GM18517 (cell line): ENCODE data around the gene MUC4.
"Not testable (repeated sequence)": the region's sequence is repeated elsewhere in the genome, so short reads cannot be mapped to it uniquely, and the experiment has no call there.

Experiments used
- ATAC-seq: cut with Tn5 transposase; IDR thresholded peaks from one replicate; pipeline ENCODE4 v1.9.1; 2021; ENCODE audit warnings: mild to moderate bottlenecking, moderate library complexity; ENCODE audit not compliant: unreplicated experiment

MUC4 gene

GRCh38 chr3:195748661-195749060 is 63.1 kb downstream of the MUC4 start:
- no peak for ATAC-seq

DNA sequence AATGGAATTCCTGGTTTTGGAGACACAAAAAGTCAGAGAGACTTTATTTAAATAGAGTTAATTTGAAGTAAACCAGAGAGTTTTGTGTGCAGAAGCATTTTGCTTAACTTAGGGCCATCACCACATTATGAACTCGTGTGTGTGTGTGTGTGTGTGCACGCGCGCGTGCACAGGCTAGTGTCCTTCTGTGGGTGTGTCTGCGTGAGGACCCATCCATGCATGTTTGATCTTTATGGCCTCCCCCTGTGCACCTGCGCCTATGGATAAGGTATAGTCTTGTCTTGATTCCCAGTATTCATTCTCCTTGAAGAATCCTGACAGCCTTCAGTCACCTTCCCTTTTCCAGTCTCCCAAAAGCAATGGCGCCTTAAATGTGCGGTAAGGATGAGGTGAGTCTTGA is 65.0 kb downstream of the MUC4 start:
- no peak for ATAC-seq

DNA sequence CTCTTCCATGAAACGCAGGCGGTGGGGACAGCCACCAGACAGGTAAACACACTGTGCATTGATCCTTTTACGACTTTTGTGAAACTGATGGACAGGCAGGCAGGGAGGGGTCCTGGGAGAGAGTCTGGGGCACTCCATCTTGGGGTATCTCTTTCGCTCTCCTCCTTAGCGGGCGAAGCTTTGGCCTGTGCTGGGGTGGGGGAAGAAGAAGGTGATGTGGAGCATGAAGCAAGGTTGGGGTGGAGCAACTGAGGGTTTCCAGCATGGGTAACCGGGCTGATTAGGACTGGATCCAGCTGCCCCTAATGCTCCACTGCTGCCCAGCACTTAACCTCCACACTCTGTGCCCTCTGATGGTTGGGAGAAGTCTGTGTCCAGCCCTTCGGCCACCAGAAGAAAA is 65.4 kb downstream of the MUC4 start:
- ATAC-seq, result no peak

DNA sequence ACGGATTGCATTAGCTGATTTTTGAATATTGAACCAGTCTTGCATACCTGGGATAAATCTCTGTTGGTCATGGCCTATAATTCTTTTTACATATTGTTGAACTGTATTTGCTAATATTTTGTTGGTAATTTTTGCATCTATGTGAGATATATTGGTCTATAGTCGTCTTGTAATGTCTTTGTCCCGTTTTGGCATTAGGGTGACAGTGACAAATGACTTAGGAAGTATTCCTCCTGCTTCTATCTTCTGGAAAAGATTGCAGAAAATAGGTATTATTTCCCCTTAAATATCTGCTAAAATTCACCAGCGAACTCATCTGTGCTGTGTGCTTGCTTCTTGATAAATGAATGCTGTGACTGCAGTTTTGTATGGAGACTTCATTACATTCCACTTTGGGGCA is 67.3 kb downstream of the MUC4 start:
- no peak for ATAC-seq

GRCh38 chr3:195739561-195740111 is 72.1 kb downstream of the MUC4 start:
- no peak for ATAC-seq

DNA sequence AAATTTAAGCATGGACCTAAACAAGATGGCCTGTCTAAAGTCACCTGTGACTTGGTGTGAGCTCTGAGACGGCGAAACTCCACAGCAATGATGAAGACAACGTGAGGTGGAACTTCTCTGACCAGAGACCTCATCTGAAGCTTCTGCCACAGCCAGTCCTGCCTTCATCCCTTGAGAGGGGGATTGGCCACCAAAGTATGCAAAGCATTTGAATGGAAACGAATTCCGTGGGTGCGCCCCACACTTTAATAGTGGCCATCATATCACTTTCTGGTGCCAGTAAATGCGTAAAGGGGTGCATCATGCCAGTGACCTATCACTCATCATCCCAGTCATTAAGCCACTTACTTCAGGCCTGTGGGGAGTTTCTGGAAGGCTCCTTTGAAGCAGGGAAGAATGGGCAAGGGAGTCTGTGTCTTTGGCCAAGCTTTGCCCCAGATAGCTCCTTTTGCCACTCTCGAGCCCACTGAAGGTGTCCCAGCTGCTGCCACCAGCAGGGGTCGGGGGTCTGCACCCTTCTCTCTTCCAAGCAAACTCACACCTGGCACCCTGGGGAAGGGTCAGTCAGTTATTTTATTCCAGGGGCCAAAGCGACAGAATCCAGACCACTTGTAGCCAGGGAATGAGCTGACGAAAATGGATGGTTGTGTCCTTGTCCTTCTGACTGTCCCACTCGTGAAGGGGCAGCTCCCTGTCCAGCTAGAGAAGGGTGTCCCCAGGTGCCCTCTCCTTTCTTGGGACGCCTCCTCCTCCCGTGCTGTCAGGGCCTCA is 73.3 kb downstream of the MUC4 start:
- no peak for ATAC-seq

DNA sequence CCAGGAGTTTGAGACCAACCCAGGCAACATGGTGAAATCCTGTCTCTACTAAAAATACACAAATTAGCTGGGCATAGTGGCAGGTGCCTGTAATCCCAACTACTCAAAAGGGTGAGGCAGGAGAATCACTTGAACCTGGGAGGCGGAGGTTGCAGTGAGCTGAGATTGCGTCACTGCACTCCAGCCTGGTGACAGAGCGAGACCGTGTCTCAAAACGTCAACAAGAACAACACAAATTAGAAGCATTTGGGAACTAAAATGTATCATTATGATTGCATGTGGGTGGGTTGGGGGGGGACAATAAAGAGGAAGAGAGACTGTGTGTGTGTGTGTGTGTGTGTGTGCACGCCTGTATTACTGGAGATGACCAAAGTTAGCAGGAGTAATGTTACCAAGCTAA is 73.9 kb downstream of the MUC4 start:
- not testable (repeated sequence) for ATAC-seq

DNA sequence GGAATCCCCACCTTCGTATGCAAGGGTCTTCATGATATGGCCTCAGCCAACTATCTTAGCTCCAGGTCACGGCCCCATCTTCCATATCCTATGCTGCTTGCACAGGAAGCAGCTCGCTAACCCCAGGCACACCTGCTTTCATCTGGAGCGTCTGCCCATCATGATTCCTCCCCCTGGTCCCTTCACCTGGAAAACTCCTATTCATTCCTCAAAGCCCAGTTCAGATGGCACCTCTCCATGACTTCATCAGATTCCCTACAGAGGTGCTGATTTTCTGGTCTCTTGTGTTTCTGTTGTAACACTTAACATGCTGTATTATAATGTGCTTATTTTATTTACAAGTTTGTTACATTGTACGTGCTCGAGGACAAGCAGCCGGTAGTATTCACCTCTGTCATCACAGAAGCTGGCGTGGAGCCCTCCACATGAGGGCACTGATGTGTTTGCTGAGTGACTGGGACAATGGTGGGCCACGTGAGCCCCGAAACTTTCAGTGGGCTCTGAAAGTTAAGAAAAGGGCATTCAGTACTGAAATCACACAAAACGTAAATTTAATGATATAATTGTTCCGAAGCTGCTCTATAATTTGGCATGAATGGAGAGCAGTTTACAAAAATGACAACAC is 74.8 kb downstream of the MUC4 start:
- no peak for ATAC-seq

DNA sequence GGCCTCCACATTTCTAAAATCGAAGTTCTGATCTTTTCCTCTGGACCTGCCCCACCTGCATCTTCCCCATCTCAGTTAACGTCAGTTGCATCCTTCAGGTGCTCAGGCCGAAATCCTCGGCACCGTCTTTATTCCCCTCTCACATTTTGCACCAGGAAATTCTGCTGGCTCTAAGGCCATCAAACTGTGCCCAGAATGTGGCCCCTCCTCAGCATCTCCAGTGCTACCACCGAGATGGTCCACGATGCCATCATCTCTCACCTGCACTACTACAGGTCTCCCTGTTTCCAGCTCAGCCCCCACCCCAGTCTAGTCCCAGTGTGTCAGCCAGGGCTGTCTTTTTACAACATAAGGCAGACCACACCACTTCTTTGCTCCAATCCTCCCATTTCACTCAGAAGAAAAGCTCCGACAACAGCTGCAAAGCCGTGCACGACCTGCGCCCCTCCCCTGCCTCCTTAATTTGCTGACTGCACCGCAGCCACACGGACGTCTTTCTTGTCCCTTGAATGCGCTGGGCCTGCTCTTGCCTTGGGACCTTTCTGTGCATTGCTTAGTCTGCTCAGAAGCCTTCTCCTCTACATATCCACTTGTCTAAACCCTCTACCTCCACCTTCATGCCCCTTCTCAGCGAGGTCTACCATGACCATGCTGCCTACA is 76.6 kb downstream of the MUC4 start:
- ATAC-seq, result no peak

DNA sequence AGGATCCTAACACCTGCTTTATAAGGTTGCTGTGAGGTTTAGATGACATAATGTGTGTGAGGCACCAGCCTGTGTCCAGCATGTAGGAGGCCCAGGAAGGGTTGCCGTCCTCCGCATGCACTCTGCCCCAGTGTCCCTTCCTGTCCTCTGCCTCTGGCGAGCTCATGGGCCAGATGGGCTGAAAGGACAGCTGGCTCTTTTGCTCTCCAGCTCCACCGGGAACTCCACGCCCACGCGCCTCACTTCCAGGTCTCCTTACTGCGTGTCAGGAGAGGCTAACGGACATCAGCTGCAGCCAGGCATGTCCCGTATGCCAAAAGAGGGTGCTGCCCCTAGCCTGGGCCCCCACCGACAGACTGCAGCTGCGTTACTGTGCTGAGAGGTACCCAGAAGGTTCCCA is 78.8 kb downstream of the MUC4 start:
- no peak for ATAC-seq

- no peak for ATAC-seq
Observed at GRCh38 chr3:195731356-195731905, 80.3 kb downstream of the MUC4 start.

DNA sequence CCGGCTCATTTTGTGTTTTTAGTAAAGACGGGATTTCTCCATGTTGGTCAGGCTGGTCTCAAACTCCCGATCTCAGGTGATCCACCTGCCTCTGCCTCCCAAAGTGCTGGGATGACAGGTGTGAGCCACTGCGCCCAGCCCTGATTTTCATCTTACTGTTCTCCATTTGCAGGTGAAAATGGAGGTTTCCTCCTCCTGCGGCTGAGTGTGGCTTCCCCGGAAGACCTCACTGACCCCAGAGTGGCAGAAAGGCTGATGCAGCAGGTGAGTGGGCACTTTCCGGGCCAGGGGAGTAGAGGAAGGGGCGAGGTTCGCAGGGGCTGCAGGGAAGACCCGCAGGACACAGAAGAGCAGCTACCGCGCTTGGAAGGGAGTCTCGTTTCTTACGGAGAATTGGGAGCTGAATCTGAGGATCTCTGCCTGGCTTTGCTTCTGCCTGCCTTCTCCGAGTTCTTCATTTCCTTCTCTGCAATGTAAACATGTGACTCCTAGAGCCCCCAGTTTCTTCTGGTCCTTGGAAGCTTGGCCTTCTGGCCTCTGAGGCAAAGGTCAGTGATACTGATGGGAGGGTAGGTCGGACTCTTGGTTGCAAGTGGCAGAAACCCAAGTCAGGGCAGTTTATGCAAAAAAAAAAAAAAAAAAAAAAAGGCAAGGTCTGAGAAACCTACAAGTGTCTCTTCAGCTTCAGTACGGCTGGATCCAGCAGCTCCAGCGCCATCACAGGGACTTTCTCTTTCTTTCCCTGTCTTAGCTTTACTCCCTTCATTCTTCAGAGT is 82.1 kb downstream of the MUC4 start:
- ATAC-seq, result no peak

DNA sequence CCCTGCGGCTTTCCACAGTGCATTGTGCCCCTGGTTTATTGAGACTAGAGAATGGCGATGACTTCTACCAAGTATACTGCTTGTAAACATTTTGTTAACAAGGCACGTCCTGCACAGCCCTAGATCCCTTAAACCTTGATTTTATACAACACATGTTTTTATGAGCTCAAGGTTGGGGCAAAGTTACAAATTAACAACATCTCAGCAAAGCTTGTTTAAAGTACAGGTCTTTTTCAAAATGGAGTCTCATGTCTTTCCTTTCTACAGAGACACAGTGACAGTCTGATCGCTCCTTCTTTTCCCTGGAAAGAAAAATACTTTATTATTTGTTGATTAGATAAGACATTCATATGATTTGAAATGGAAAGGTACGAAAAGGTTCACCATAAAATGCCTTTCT is 82.9 kb downstream of the MUC4 start:
- ATAC-seq, result not testable (repeated sequence)

GRCh38 chr3:195727606-195728195 is 84.0 kb downstream of the MUC4 start:
- ATAC-seq, result no peak

DNA sequence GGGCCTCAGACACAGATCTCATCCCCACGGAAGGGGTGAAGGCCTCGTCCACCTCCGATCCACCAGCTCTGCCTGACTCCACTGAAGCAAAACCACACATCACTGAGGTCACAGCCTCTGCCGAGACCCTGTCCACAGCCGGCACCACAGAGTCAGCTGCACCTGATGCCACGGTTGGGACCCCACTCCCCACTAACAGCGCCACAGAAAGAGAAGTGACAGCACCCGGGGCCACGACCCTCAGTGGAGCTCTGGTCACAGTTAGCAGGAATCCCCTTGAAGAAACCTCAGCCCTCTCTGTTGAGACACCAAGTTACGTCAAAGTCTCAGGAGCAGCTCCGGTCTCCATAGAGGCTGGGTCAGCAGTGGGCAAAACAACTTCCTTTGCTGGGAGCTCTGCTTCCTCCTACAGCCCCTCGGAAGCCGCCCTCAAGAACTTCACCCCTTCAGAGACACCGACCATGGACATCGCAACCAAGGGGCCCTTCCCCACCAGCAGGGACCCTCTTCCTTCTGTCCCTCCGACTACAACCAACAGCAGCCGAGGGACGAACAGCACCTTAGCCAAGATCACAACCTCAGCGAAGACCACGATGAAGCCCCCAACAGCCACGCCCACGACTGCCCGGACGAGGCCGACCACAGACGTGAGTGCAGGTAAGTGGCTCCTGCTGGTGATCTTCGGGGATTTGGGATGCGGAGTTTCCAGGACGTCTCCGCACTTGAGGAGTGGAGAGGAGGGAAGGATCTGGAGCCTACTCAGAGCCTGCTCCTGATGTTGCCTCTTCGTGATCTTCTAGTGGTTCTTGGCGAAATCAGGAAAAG is 85.6 kb downstream of the MUC4 start:
- ATAC-seq, result not testable (repeated sequence)

GRCh38 chr3:195724363-195724762 is 87.4 kb downstream of the MUC4 start:
- not testable (repeated sequence) for ATAC-seq

- ATAC-seq, result not testable (repeated sequence)
Observed at GRCh38 chr3:195722996-195723345, 88.8 kb downstream of the MUC4 start.

- ATAC-seq, result not testable (repeated sequence)
Observed at GRCh38 chr3:195722139-195722995, 89.4 kb downstream of the MUC4 start.
